ENCODE results near the gene CDKL4. TPM values are rescaled to one million over a fixed set of nuclear protein-coding genes. Genes with fewer than 3 reads are reported as not detected.
"Not testable (repeated sequence)": the region's sequence is repeated elsewhere in the genome, so short reads cannot be mapped to it uniquely, and the experiment has no call there.

Gene CDKL4
- total and polyA plus RNA-seq, 4 donors, result 0.88 to 1.3 TPM; not detected in 2

GRCh38 chr2:39146630-39147029 is 97.1 kb downstream of the CDKL4 start:
- DNase-seq, result no peak
- no peak for ATAC-seq (ENCODE audit: low FRiP score)
- Histone ChIP-seq H3K9me3 (ENCODE audit: control insufficient read depth, low read length) (no peaks in the 10 kb centered on the region), H3K4me3 (ENCODE audit: low read length in 2 of 2) (no peak overlapping the region), H3K4me1 (ENCODE audit: control insufficient read depth in 1 of 2, insufficient read depth in 2 of 2, low read length in 2 of 2) (no peaks in the 10 kb centered on the region), H3K27ac (ENCODE audit: low read depth in 1 of 2, low read length in 2 of 2) (no peak overlapping the region), H3K27me3 (ENCODE audit: control insufficient read depth in 1 of 2, insufficient read depth in 2 of 2, low read length in 1 of 2) (no peaks in the 10 kb centered on the region), H3K36me3 (ENCODE audit: control insufficient read depth in 1 of 2, insufficient read depth in 2 of 2, low read length in 1 of 2) (no peaks in the 10 kb centered on the region)
- intact Hi-C loops (cut with DNase I), result no loop called here

GRCh38 chr2:39145906-39146421 is 97.8 kb downstream of the CDKL4 start:
- WGBS, 2 donors, result 69 to 74% methylated on average over 3 of the region's 3 CpGs
- H3K27me3 ChIP-seq (ENCODE audit: control insufficient read depth in 1 of 2, insufficient read depth in 2 of 2, low read length in 1 of 2), result no peaks in the 10 kb centered on the region
- intact Hi-C loops (cut with DNase I), result no loop called here
- H3K27ac ChIP-seq (ENCODE audit: low read depth in 1 of 2, low read length in 2 of 2), result no peak overlapping the region
- H3K9me3 ChIP-seq (ENCODE audit: control insufficient read depth, low read length), result no peaks in the 10 kb centered on the region
- DNase-seq (no peak), ATAC-seq (ENCODE audit: low FRiP score) (no peak)
- no peaks in the 10 kb centered on the region for H3K36me3 ChIP-seq (ENCODE audit: control insufficient read depth in 1 of 2, insufficient read depth in 2 of 2, low read length in 1 of 2)
- no peak overlapping the region for H3K4me3 ChIP-seq (ENCODE audit: low read length in 2 of 2)
- no peaks in the 10 kb centered on the region for H3K4me1 ChIP-seq (ENCODE audit: control insufficient read depth in 1 of 2, insufficient read depth in 2 of 2, low read length in 2 of 2)

DNA sequence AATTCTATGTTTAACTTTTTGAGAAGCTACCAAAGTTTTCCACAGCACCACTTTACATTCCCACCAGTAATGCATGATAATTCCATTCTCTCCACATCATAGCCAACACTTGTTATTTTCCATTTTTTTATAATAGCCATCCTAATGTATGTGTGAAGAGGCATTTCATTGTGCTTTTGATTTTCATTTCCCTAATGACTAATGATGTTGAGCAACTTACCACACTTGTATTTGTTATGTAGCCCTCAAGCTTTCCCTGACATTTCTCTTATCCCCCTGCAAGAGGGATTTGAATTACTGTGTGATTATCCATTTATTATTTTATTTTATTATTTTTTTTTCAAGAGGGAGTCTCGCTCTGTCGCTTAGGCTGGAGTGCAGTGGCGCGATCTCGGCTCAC is 99.4 kb downstream of the CDKL4 start:
- intact Hi-C loops (cut with DNase I), result no loop called here
- no peak for ATAC-seq (ENCODE audit: low FRiP score)
- 97 to 99% methylated on average over 5 of the region's 5 CpGs for WGBS, 2 donors
- Histone ChIP-seq H3K4me1 (ENCODE audit: control insufficient read depth in 1 of 2, insufficient read depth in 2 of 2, low read length in 2 of 2) (no peaks in the 10 kb centered on the region), H3K9me3 (ENCODE audit: control insufficient read depth, low read length) (no peaks in the 10 kb centered on the region), H3K36me3 (ENCODE audit: control insufficient read depth in 1 of 2, insufficient read depth in 2 of 2, low read length in 1 of 2) (no peaks in the 10 kb centered on the region), H3K27me3 (ENCODE audit: control insufficient read depth in 1 of 2, insufficient read depth in 2 of 2, low read length in 1 of 2) (no peaks in the 10 kb centered on the region), H3K4me3 (ENCODE audit: low read length in 2 of 2) (no peak overlapping the region), H3K27ac (ENCODE audit: low read depth in 1 of 2, low read length in 2 of 2) (no peak overlapping the region)
- no peak for DNase-seq

DNA sequence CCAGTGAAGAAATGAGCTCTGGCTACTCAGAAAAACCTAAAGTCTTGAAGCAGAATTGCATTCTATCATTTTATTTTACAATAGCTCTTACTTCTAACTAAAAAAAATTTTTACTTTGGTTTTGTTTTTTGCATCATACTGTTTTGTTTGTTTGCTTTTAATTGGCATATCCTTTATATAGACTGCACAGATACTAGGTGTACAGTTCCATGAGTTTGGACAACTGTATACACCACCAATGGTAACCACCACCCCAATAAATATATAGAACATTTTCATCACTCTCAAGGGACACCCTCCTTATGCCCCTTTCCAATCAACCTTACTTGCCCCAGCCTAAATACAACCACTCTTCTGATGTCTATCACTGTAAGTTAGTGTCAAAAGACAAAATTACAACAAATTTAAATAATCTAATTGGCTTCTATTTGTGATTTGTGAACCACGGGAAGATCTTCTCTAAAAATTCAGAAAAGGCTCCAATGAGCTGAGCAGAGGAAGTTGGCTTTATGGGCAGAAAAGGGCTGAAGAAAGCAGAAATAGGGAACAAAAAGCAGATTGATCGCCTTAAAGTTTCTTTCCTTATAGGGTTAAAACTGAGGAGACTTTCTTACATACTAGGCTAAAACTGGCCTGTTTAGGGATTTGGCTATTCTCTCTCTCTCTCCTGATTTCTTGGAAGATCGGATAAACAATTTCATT is 100.7 kb downstream of the CDKL4 start:
- Histone ChIP-seq H3K36me3 (ENCODE audit: control insufficient read depth in 1 of 2, insufficient read depth in 2 of 2, low read length in 1 of 2) (no peaks in the 10 kb centered on the region), H3K4me3 (ENCODE audit: low read length in 2 of 2) (no peak overlapping the region), H3K27me3 (ENCODE audit: control insufficient read depth in 1 of 2, insufficient read depth in 2 of 2, low read length in 1 of 2) (no peaks in the 10 kb centered on the region), H3K27ac (ENCODE audit: low read depth in 1 of 2, low read length in 2 of 2) (no peak overlapping the region), H3K9me3 (ENCODE audit: control insufficient read depth, low read length) (no peaks in the 10 kb centered on the region), H3K4me1 (ENCODE audit: control insufficient read depth in 1 of 2, insufficient read depth in 2 of 2, low read length in 2 of 2) (no peaks in the 10 kb centered on the region)
- no peak for DNase-seq
- intact Hi-C loops (cut with DNase I), result no loop called here
- 89 to 93% methylated on average over 3 of the region's 3 CpGs for WGBS, 2 donors
- no peak for ATAC-seq (ENCODE audit: low FRiP score)

DNA sequence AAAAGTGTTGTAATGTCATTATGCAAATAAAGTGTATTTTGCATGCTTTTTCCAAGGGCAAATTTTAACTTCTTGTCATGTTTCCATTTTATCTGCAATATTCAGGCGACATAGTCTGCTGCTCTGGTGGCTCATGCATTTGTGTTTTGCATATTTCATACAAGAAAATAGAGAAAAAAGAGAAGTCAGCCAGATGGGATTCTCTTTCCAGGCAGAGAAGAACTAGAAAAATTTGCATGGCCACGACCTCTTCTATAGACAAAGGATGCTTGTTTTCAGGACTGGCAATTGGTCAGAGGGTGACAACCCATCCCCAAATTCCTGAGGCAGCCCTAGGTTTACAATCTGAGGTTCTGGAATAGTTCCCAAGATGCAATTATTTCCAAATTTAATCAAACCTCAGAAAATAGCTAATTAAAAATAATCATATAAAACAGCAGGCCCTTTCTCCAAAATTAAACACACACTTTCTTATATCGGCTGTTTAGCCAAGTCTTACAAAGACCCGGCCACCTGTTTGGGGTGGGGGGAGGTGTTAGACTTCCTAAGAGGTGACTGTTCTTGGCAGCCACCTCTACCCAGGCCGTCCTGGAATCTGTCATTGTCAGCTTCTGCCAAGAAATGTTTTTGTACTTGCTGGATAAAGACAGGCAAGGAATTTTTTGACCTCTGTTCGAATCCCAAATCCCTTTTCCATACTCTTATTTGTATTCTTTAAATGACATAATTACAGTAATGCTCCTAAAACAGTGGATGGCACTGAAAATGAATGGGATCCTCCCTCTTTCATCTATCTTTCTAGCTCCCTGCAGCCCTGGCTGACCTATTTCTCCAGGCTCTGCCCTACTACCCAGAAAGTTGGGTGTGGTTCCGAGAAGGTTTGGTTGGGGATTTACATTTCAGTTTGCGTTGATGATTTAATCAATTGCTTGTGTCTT is 102.2 kb downstream of the CDKL4 start:
- intact Hi-C loops (cut with DNase I), result no loop called here
- no peak for DNase-seq
- H3K4me3 ChIP-seq (ENCODE audit: low read length in 2 of 2), result no peak overlapping the region

GRCh38 chr2:39140948-39141333 is 102.8 kb downstream of the CDKL4 start:
- WGBS, 2 donors, result 87% methylated on average over 6 to 7 of the region's 7 CpGs
- DNase-seq; intact Hi-C loops (cut with DNase I); ATAC-seq (ENCODE audit: low FRiP score); H3K27me3 ChIP-seq (ENCODE audit: control insufficient read depth in 1 of 2, insufficient read depth in 2 of 2, low read length in 1 of 2); H3K4me3 ChIP-seq (ENCODE audit: low read length in 2 of 2); H3K27ac ChIP-seq (ENCODE audit: low read depth in 1 of 2, low read length in 2 of 2); H3K9me3 ChIP-seq (ENCODE audit: control insufficient read depth, low read length); H3K4me1 ChIP-seq (ENCODE audit: control insufficient read depth in 1 of 2, insufficient read depth in 2 of 2, low read length in 2 of 2); H3K36me3 ChIP-seq (ENCODE audit: control insufficient read depth in 1 of 2, insufficient read depth in 2 of 2, low read length in 1 of 2): not testable (repeated sequence)

More for the DNA sequence above, 102.2 kb downstream of the CDKL4 start:
- ATAC-seq (ENCODE audit: low FRiP score), result no peak
- Histone ChIP-seq H3K27ac (ENCODE audit: low read depth in 1 of 2, low read length in 2 of 2) (no peak overlapping the region), H3K4me1 (ENCODE audit: control insufficient read depth in 1 of 2, insufficient read depth in 2 of 2, low read length in 2 of 2) (no peaks in the 10 kb centered on the region), H3K36me3 (ENCODE audit: control insufficient read depth in 1 of 2, insufficient read depth in 2 of 2, low read length in 1 of 2) (no peaks in the 10 kb centered on the region), H3K9me3 (ENCODE audit: control insufficient read depth, low read length) (no peaks in the 10 kb centered on the region), H3K27me3 (ENCODE audit: control insufficient read depth in 1 of 2, insufficient read depth in 2 of 2, low read length in 1 of 2) (no peaks in the 10 kb centered on the region)
- 56 to 63% methylated on average over 8 of the region's 8 CpGs for WGBS, 2 donors

GRCh38 chr2:39140322-39140847 is 103.4 kb downstream of the CDKL4 start:
- no peak overlapping the region for H3K27ac ChIP-seq (ENCODE audit: low read depth in 1 of 2, low read length in 2 of 2)
- no peaks in the 10 kb centered on the region for H3K4me1 ChIP-seq (ENCODE audit: control insufficient read depth in 1 of 2, insufficient read depth in 2 of 2, low read length in 2 of 2)
- no peaks in the 10 kb centered on the region for H3K9me3 ChIP-seq (ENCODE audit: control insufficient read depth, low read length)
- intact Hi-C loops (cut with DNase I), result no loop called here
- no peaks in the 10 kb centered on the region for H3K36me3 ChIP-seq (ENCODE audit: control insufficient read depth in 1 of 2, insufficient read depth in 2 of 2, low read length in 1 of 2)
- no peaks in the 10 kb centered on the region for H3K27me3 ChIP-seq (ENCODE audit: control insufficient read depth in 1 of 2, insufficient read depth in 2 of 2, low read length in 1 of 2)
- no peak for ATAC-seq (ENCODE audit: low FRiP score)
- no peak overlapping the region for H3K4me3 ChIP-seq (ENCODE audit: low read length in 2 of 2)
- WGBS, 2 donors, result 68 to 83% methylated on average over 3 of the region's 3 CpGs
- no peak for DNase-seq

DNA sequence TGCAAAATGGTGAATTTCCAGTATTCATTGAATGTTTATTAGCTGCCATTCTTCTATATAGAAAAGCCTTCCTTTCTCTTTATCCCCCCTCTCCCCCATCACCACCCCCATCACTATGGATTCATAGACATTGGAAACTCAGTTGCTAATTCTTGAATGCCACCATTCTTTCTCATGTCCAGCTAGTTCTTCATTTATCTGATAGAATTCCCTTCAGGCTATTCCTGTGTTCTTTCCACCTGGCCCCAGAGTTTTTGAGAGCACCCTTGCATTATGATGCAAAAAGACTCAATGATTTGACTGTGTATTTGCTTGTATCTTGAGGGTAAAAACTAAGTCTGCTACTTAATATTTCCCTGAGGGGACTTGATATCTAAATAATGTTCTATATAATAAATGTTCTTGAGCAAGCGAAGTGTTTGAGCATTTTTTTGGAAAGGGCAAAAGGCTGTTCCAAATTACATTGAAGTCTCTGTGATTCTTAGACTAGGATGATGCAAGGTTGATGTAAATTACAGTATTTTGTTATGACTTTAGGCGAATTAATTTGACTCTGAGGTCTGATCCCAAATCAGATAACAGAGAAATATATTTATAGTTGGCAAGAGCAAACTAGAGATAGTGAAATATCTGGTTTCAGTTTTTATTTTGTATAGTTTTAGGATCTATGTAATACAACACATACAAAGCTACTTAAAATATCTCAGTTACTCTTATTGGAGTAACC is 104.1 kb downstream of the CDKL4 start:
- WGBS, 2 donors, result 52 to 55% methylated on average over 2 of the region's 2 CpGs
- Histone ChIP-seq H3K27ac (ENCODE audit: low read depth in 1 of 2, low read length in 2 of 2) (no peak overlapping the region), H3K4me1 (ENCODE audit: control insufficient read depth in 1 of 2, insufficient read depth in 2 of 2, low read length in 2 of 2) (no peaks in the 10 kb centered on the region), H3K36me3 (ENCODE audit: control insufficient read depth in 1 of 2, insufficient read depth in 2 of 2, low read length in 1 of 2) (no peaks in the 10 kb centered on the region), H3K9me3 (ENCODE audit: control insufficient read depth, low read length) (no peaks in the 10 kb centered on the region), H3K4me3 (ENCODE audit: low read length in 2 of 2) (no peak overlapping the region), H3K27me3 (ENCODE audit: control insufficient read depth in 1 of 2, insufficient read depth in 2 of 2, low read length in 1 of 2) (no peaks in the 10 kb centered on the region)
- intact Hi-C loops (cut with DNase I), result no loop called here
- ATAC-seq (ENCODE audit: low FRiP score) (no peak), DNase-seq (no peak)
